K562 (cell line): ENCODE measurements around the gene CYP2J2. TPM values are rescaled to one million over a fixed set of nuclear protein-coding genes. Genes with fewer than 3 reads are reported as not detected.

Source experiments
- CBX2 ChIP-seq: fragments of 200-600 bp; sonication (generic); IDR thresholded peaks from one replicate; pipeline ENCODE4 v1.6.1; 2012; ENCODE audit warnings: mild to moderate bottlenecking, low read length, inconsistent platforms; ENCODE audit not compliant: insufficient read depth, poor library complexity, severe bottlenecking
- CHD4 ChIP-seq: fragments of 200-600 bp; sonication (generic); IDR thresholded peaks from 3 replicates; pipeline ENCODE4 v1.6.1; 2012; ENCODE audit warnings: low read depth, mild to moderate bottlenecking, mixed read lengths, low read length, inconsistent platforms; ENCODE audit not compliant: insufficient read depth, insufficient replicate concordance, poor library complexity, severe bottlenecking
- CTBP1 ChIP-seq: fragments of 450-650 bp; IDR thresholded peaks from 2 replicates; pipeline ENCODE4 v1.6.1; 2016; ENCODE audit warnings: borderline replicate concordance
- ESRRA ChIP-seq: fragments of 450-650 bp; IDR thresholded peaks from 2 replicates; pipeline ENCODE4 v1.6.1; 2014; ENCODE audit warnings: low read depth, mild to moderate bottlenecking, moderate library complexity, borderline replicate concordance
- FOXJ3 ChIP-seq: sonication (generic); formaldehyde crosslinking; IDR thresholded peaks from 2 replicates; pipeline ENCODE4 v1.4.0; 2020; ENCODE audit warnings: mild to moderate bottlenecking, missing genetic modification reagents
- FOXK2 ChIP-seq, 2 experiments: fragments of 450-650 bp; IDR thresholded peaks in 1 of 2; conservative IDR thresholded peaks in 1 of 2; 2 replicates each; pipeline ENCODE4 v1.6.1; 2016; ENCODE audit warnings: low read depth in 2 of 2, mild to moderate bottlenecking in 1 of 2
- MXI1 ChIP-seq: IDR thresholded peaks from 2 replicates; pipeline ENCODE4 v1.6.1; 2011; ENCODE audit warnings: low read depth, mild to moderate bottlenecking, improper control_type of control experiment, low read length
- PHF8 ChIP-seq: fragments of 200-600 bp; sonication (generic); IDR thresholded peaks from 2 replicates; pipeline ENCODE4 v1.6.1; 2012; ENCODE audit warnings: mixed run types, mild to moderate bottlenecking, inconsistent platforms, low read length, moderate library complexity, borderline replicate concordance
- POLR3G ChIP-seq: IDR thresholded peaks from 2 replicates; pipeline ENCODE4 v1.6.1; 2011; ENCODE audit not compliant: insufficient read length, insufficient replicate concordance; ENCODE audit errors: extremely low read depth
- RAD21 ChIP-seq, 2 experiments: fragments of 250-450 bp in 1 of 2; fragments of 450-650 bp in 1 of 2; sonication (Bioruptor Pico) in 1 of 2; formaldehyde crosslinking in 1 of 2; IDR thresholded peaks in 1 of 2; conservative IDR thresholded peaks in 1 of 2; 2 replicates each; pipeline versions ENCODE4 v1.4.0 to v1.8.0; 2020 to 2022; ENCODE audit warnings: mild to moderate bottlenecking in 2 of 2, moderate library complexity in 1 of 2
- RB1 ChIP-seq: fragments of 450-650 bp; IDR thresholded peaks from 2 replicates; pipeline ENCODE4 v1.6.1; 2017; ENCODE audit warnings: low read depth, mild to moderate bottlenecking
- RBM39 ChIP-seq: fragments of 200-400 bp; formaldehyde crosslinking; optimal IDR thresholded peaks from 2 replicates; pipeline ENCODE3; 2018; ENCODE audit warnings: low read depth, low read length
- SAFB ChIP-seq: fragments of 200-400 bp; formaldehyde crosslinking; IDR thresholded peaks from 2 replicates; pipeline ENCODE4 v1.6.1; 2017; ENCODE audit warnings: low read depth, low read length, borderline replicate concordance
- SOX6 ChIP-seq: fragments of 450-650 bp; IDR thresholded peaks from 2 replicates; pipeline ENCODE4 v1.6.1; 2014; ENCODE audit warnings: mild to moderate bottlenecking
- SPI1 ChIP-seq: IDR thresholded peaks from 2 replicates; pipeline ENCODE4 v1.6.1; 2011; ENCODE audit warnings: low read depth, low read length, control low read depth, borderline replicate concordance
- XRCC5 ChIP-seq: fragments of 200-400 bp; formaldehyde crosslinking; IDR thresholded peaks from 2 replicates; pipeline ENCODE4 v1.6.1; 2017; ENCODE audit warnings: low read depth, mild to moderate bottlenecking, low read length
- ZNF311 ChIP-seq: fragments of 250-450 bp; sonication (Bioruptor Pico); IDR thresholded peaks from 2 replicates; pipeline ENCODE4 v1.4.0; 2020; ENCODE audit warnings: mild to moderate bottlenecking, moderate library complexity
- ZNF696 ChIP-seq: fragments of 250-450 bp; sonication (Bioruptor Pico); conservative IDR thresholded peaks from 2 replicates; pipeline ENCODE4 v1.4.0; 2020; ENCODE audit warnings: mild to moderate bottlenecking, moderate library complexity
- polyA plus RNA-seq, 8 experiments: library from polyadenylated mRNA; depleted of rRNA in 4 of 8; stranded (reverse) in 5 of 8; unstranded in 3 of 8; fragments of >200 nt; fragmentation: Nextera tagmentation in 2 of 8; fragmentation: Illumina TruSeq in 1 of 8; extraction: Ambion mirVana in 2 of 8; extraction: Trizol in 1 of 8; gene quantifications; 2 replicates each; pipeline versions ENCODE4 v1.2.1 to v1.2.3, GENCODE V29; 2011 to 2014; ENCODE audit warnings: inconsistent platforms in 1 of 8, missing spikeins in 1 of 8
- total RNA-seq, 7 experiments: library from RNA; depleted of rRNA in 6 of 7; stranded (reverse); fragments of >200 nt in 6 of 7; fragmentation: Illumina TruSeq in 2 of 7; extraction: Trizol in 2 of 7; gene quantifications; 2 replicates each; pipeline versions ENCODE4 v1.2.1 to v1.2.3, GENCODE V29; 2011 to 2021; ENCODE audit warnings: low replicate concordance in 1 of 7
- TF ChIP-seq, protein P1 (sequence below): sonication (generic); formaldehyde crosslinking; IDR thresholded peaks from 2 replicates; pipeline ENCODE4 v1.8.0; 2023; ENCODE audit warnings: missing genetic modification reagents, mild to moderate bottlenecking, borderline replicate concordance
- TF ChIP-seq, protein P2 (sequence below): fragments of 250-450 bp; sonication (Bioruptor Pico); IDR thresholded peaks from 2 replicates; pipeline ENCODE4 v1.5.0; 2021; ENCODE audit warnings: mild to moderate bottlenecking, moderate library complexity

Gene CYP2J2
- total and polyA plus RNA-seq, 9 of the 15 experiments (the other 6 are each of a cell fraction or from before 2014, with no cell fraction given), result not detected

DNA sequence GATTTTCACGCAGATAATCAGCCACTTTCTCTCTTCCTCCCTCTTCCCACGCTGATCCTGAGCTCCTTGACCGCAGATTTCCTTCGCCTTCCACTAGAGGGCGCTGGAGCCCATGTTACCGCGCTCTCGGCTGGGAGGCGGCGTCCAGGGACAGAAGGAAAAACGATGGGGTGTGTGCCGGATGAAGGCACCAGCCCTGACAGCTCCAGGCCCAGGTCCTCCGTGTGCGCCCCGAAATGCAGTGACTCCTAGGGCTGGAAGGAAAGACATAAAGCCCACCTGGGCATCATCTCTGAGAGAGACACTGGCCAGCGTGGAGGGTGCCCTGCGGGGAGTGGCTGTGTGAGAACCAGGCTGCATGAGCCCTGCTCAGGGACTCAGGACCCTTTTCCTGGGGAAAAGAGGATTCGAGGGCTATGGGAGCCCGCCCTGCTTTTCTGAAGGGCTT is 44.9 kb upstream of the CYP2J2 start (continued):
- TF ChIP-seq, protein P1, sequence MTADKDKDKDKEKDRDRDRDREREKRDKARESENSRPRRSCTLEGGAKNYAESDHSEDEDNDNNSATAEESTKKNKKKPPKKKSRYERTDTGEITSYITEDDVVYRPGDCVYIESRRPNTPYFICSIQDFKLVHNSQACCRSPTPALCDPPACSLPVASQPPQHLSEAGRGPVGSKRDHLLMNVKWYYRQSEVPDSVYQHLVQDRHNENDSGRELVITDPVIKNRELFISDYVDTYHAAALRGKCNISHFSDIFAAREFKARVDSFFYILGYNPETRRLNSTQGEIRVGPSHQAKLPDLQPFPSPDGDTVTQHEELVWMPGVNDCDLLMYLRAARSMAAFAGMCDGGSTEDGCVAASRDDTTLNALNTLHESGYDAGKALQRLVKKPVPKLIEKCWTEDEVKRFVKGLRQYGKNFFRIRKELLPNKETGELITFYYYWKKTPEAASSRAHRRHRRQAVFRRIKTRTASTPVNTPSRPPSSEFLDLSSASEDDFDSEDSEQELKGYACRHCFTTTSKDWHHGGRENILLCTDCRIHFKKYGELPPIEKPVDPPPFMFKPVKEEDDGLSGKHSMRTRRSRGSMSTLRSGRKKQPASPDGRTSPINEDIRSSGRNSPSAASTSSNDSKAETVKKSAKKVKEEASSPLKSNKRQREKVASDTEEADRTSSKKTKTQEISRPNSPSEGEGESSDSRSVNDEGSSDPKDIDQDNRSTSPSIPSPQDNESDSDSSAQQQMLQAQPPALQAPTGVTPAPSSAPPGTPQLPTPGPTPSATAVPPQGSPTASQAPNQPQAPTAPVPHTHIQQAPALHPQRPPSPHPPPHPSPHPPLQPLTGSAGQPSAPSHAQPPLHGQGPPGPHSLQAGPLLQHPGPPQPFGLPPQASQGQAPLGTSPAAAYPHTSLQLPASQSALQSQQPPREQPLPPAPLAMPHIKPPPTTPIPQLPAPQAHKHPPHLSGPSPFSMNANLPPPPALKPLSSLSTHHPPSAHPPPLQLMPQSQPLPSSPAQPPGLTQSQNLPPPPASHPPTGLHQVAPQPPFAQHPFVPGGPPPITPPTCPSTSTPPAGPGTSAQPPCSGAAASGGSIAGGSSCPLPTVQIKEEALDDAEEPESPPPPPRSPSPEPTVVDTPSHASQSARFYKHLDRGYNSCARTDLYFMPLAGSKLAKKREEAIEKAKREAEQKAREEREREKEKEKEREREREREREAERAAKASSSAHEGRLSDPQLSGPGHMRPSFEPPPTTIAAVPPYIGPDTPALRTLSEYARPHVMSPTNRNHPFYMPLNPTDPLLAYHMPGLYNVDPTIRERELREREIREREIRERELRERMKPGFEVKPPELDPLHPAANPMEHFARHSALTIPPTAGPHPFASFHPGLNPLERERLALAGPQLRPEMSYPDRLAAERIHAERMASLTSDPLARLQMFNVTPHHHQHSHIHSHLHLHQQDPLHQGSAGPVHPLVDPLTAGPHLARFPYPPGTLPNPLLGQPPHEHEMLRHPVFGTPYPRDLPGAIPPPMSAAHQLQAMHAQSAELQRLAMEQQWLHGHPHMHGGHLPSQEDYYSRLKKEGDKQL (CRISPR knock-in tag), result no peak
- 0 out of 2 replicates have a peak, but pooled peaks have one; percentile 15 for TF ChIP-seq SPI1
- peak; percentile 45 for TF ChIP-seq RBM39
- TF ChIP-seq CTBP1, result no peak
- TF ChIP-seq CBX2, result no peak
- peak; percentile 73; the same call in 1 of the 2 replicates for TF ChIP-seq ESRRA
- no peak for TF ChIP-seq ZNF311
- peak; percentile 63 to 81 for TF ChIP-seq RAD21 (CRISPR knock-in tag; conservative IDR thresholded peaks at IDR 0.05 in 1 of 2, IDR thresholded peaks at IDR 0.05 in 1 of 2)
- no peak for TF ChIP-seq MXI1
- TF ChIP-seq XRCC5, result no peak
- TF ChIP-seq SOX6, result no peak
- TF ChIP-seq, protein P2, sequence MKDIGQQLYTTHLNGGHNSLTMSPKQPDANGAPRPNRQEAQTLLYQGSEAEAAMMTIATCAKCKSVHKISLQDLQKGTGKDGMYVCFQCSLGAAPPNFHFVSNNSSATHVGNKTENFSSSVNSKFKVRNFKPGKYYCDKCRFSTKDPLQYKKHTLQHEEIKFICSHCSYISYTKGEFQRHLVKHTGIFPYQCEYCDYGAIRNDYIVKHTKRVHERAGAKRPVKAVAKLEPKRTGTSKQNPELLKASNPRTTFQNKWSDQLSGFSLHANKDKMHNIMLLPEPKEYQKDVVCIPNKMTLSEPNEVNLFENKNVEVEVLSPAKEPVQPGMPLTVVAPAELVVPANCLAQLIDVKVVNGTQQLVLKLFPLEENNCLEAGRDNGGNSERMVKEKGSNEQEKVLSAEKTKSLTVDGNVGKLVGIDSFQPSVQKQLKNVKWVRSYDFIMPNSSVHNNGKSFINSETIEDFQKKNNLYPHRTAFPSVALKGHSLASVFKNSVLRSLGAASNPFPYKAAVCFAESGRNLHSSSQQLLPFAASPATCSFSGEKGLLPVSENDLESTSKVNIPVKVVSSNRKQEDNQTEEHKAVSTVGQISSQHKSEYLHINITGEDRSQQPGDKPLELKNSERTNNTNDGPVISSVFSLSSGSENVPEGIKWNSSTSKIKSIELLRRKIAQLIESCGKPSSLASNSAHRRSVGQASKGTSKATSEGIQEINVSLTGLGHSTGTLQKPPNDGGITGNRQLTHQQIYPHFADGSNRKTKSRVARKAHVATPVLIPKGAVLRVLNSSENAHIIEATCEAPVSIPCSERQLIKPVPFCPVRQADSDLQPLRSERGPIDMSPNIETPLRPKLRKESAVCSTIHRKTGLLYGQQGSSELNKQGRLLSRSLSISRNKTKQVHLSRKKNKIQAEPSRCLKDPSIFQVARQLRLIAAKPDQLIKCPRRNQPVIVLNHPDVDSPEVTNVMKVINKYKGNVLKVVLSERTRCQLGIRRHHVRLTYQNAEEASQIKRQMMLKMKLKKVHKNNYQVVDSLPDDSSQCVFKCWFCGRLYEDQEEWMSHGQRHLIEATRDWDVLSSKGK (CRISPR knock-in tag), result no peak
- no peak for TF ChIP-seq ZNF696 (CRISPR knock-in tag)
- TF ChIP-seq FOXK2 (conservative IDR thresholded peaks at IDR 0.05 in 1 of 2, IDR thresholded peaks at IDR 0.05 in 1 of 2; ENCODE audit: low read depth in 2 of 2), result no peak
- no peak for TF ChIP-seq CHD4
- no peak for TF ChIP-seq PHF8
- TF ChIP-seq RB1, result peak; percentile 44; the same call in 1 of the 2 replicates
- no peak for TF ChIP-seq SAFB
- no peak for TF ChIP-seq FOXJ3 (CRISPR knock-in tag)
- no peak for TF ChIP-seq POLR3G
